ENCODE measurements around the gene UQCR10. TPM values are rescaled to one million over a fixed set of nuclear protein-coding genes. Genes with fewer than 3 reads are reported as not detected.

UQCR10 gene
- total RNA-seq, 1 donor from 2014 or later, result 80.3 TPM

- Histone ChIP-seq H3K36me3 (peaks cover 77% of the 10 kb centered on the region), H3K27ac (no peak overlapping the region), H3K4me1 (peaks cover 51% of the 10 kb centered on the region), H3K9me3 (no peaks in the 10 kb centered on the region), H3K4me3 (no peak overlapping the region), H3K27me3 (ENCODE audit: low read depth) (no peaks in the 10 kb centered on the region)
- intact Hi-C loops (cut with DNase I), result no loop called here
- no peak for TF ChIP-seq CTCF (IDR thresholded peaks at IDR 0.05)
- peak in 1 of 2 donors; percentile 10 for ATAC-seq
- no peak for DNase-seq
Observed at GRCh38 chr22:29797351-29797750, 30.2 kb downstream of the UQCR10 start.

GRCh38 chr22:29798318-29798717, 31.1 kb downstream of the UQCR10 start:
- peaks cover 77% of the 10 kb centered on the region for H3K36me3 ChIP-seq
- DNase-seq, result no peak
- H3K27ac ChIP-seq, result peak overlapping the region; percentile 81
- no peak overlapping the region for H3K4me3 ChIP-seq
- no peaks in the 10 kb centered on the region for H3K27me3 ChIP-seq (ENCODE audit: low read depth)
- intact Hi-C loops (cut with DNase I), result no loop called here
- H3K9me3 ChIP-seq, result no peaks in the 10 kb centered on the region
- peaks cover 51% of the 10 kb centered on the region for H3K4me1 ChIP-seq
- no peak for ATAC-seq
- no peak for TF ChIP-seq CTCF (IDR thresholded peaks at IDR 0.05)

- Histone ChIP-seq H3K27me3 (ENCODE audit: low read depth) (no peaks in the 10 kb centered on the region), H3K27ac (peak overlapping the region; percentile 81), H3K4me3 (peak overlapping the region; percentile 12), H3K36me3 (peaks cover 77% of the 10 kb centered on the region), H3K4me1 (peaks cover 51% of the 10 kb centered on the region), H3K9me3 (no peaks in the 10 kb centered on the region)
- ATAC-seq (peak; percentile 9 to 20), DNase-seq (no peak)
- intact Hi-C loops (cut with DNase I), result no loop called here
- no peak for TF ChIP-seq CTCF (IDR thresholded peaks at IDR 0.05)
Observed at GRCh38 chr22:29798801-29799200, 31.6 kb downstream of the UQCR10 start.

GRCh38 chr22:29799217-29799680, 32.1 kb downstream of the UQCR10 start:
- Histone ChIP-seq H3K36me3 (peaks cover 79% of the 10 kb centered on the region), H3K4me3 (peak overlapping the region; percentile 12), H3K4me1 (peaks cover 51% of the 10 kb centered on the region), H3K27me3 (ENCODE audit: low read depth) (no peaks in the 10 kb centered on the region), H3K27ac (peak overlapping the region; percentile 81), H3K9me3 (no peaks in the 10 kb centered on the region)
- no peak for TF ChIP-seq CTCF (IDR thresholded peaks at IDR 0.05)
- intact Hi-C loops (cut with DNase I), result no loop called here
- peak; percentile 95 for DNase-seq
- peak; percentile 96 for ATAC-seq

GRCh38 chr22:29801153-29801552, 34.0 kb downstream of the UQCR10 start:
- H3K4me3 ChIP-seq, result no peak overlapping the region
- TF ChIP-seq CTCF (IDR thresholded peaks at IDR 0.05), result no peak
- H3K27me3 ChIP-seq (ENCODE audit: low read depth), result no peaks in the 10 kb centered on the region
- H3K36me3 ChIP-seq, result peaks cover 81% of the 10 kb centered on the region
- peaks cover 51% of the 10 kb centered on the region for H3K4me1 ChIP-seq
- DNase-seq, result no peak
- no peaks in the 10 kb centered on the region for H3K9me3 ChIP-seq
- ATAC-seq, result peak; percentile 46 to 72
- peak overlapping the region; percentile 81 for H3K27ac ChIP-seq
- intact Hi-C loops (cut with DNase I), result no loop called here

All from lower lobe of right lung (tissue), 2 donors.